Measurements from ENCODE around the gene CLMP. TPM values are rescaled to one million over a fixed set of nuclear protein-coding genes. Genes with fewer than 3 reads are reported as not detected.

The CLMP gene
- total and polyA plus RNA-seq, 2 experiments from 2014 or later = 2.1 to 8.4 TPM

DNA sequence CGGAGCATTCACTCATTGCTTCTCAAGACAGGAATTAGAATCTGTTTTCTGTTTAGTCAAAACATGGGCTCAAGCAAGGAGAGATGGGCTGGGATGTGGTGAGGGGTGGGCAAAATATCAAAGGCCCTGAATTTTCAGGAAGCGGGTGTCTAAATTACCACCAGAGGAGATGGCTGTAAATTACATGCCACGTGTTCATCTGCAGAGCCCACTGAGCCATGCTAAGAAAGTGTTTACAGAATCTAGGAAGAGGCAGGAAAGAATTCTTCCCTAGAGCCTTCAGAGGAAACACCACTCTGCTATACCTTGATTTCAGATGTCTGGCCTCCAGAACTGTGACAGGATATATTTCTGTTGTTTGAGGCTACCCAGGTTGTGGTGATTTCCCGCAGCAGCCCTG lies 46.1 kb downstream of the CLMP start:
- Histone ChIP-seq H3K27me3 (no peaks in the 10 kb centered on the region), H3K4me3 (no peak overlapping the region), H3K36me3 (no peaks in the 10 kb centered on the region), H3K9me3 (ENCODE audit: low read depth) (no peaks in the 10 kb centered on the region), H3K4me1 (ENCODE audit: low read depth) (peaks cover 16% of the 10 kb centered on the region), H3K27ac (no peak overlapping the region)
- TF ChIP-seq, protein P1, sequence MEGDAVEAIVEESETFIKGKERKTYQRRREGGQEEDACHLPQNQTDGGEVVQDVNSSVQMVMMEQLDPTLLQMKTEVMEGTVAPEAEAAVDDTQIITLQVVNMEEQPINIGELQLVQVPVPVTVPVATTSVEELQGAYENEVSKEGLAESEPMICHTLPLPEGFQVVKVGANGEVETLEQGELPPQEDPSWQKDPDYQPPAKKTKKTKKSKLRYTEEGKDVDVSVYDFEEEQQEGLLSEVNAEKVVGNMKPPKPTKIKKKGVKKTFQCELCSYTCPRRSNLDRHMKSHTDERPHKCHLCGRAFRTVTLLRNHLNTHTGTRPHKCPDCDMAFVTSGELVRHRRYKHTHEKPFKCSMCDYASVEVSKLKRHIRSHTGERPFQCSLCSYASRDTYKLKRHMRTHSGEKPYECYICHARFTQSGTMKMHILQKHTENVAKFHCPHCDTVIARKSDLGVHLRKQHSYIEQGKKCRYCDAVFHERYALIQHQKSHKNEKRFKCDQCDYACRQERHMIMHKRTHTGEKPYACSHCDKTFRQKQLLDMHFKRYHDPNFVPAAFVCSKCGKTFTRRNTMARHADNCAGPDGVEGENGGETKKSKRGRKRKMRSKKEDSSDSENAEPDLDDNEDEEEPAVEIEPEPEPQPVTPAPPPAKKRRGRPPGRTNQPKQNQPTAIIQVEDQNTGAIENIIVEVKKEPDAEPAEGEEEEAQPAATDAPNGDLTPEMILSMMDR (IDR thresholded peaks at IDR 0.05; ENCODE audit: low read depth, low read length) = no peak
- no peak for DNase-seq (ENCODE audit: low read depth in 1 of 2, low spot score in 1 of 2)

DNA sequence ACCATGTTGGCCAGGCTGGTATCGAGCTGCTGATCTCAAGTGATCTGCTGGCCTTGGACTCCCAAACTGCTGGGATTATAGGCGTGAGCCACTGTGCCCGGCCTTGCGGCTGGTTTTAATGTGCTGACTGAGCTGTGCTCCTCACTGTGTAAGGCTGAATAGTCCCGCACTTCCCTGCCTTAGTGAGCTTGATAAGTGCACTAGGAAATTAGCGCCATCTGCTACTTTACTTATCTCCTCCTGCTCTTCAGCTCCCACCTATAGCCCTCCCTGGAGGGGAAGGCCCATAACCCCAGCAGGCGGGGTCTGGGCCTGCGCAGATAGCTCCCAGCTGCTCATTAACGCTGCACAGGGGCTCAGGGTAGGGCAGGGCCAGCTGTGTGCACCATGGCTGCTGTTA lies 49.4 kb downstream of the CLMP start:
- Histone ChIP-seq H3K36me3 (no peaks in the 10 kb centered on the region), H3K27me3 (no peaks in the 10 kb centered on the region), H3K9me3 (ENCODE audit: low read depth) (no peaks in the 10 kb centered on the region), H3K4me3 (no peak overlapping the region), H3K27ac (peak overlapping the region; percentile 16), H3K4me1 (ENCODE audit: low read depth) (peaks cover 7% of the 10 kb centered on the region)
- TF ChIP-seq, protein P1 (IDR thresholded peaks at IDR 0.05; ENCODE audit: low read depth, low read length) = no peak
- DNase-seq (ENCODE audit: low read depth in 1 of 2, low spot score in 1 of 2) = peak in 1 of 2 donors; percentile 53

GRCh38 chr11:123145220-123145619 lies 49.8 kb downstream of the CLMP start:
- Histone ChIP-seq H3K4me1 (ENCODE audit: low read depth) (peaks cover 7% of the 10 kb centered on the region), H3K27me3 (no peaks in the 10 kb centered on the region), H3K9me3 (ENCODE audit: low read depth) (no peaks in the 10 kb centered on the region), H3K36me3 (no peaks in the 10 kb centered on the region), H3K27ac (peak overlapping the region; percentile 16), H3K4me3 (no peak overlapping the region)
- DNase-seq (ENCODE audit: low read depth in 1 of 2, low spot score in 1 of 2) = peak in 1 of 2 donors; percentile 91
- TF ChIP-seq, protein P1 (IDR thresholded peaks at IDR 0.05; ENCODE audit: low read depth, low read length) = no peak

DNA sequence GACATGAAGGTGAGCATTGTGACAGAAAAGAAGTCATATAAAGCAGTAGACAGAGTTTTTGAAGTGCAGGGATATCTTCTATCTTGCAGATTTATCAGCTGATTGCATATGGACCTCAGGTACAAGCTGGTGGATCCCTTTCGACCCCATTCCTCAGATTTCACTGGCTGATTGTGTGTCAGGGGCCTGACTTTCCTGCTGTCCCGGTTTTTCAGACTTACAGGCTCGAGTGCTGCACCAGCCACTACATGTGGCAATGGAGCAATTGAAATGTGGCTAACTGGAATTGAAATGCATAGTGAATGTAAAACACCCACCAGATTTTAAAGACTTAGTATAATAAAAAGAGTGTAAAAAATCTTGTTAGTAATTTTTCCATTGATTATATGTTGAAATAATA lies 50.3 kb downstream of the CLMP start:
- DNase-seq (ENCODE audit: low read depth in 1 of 2, low spot score in 1 of 2) = no peak
- Histone ChIP-seq H3K4me3 (no peak overlapping the region), H3K27ac (no peak overlapping the region), H3K36me3 (no peaks in the 10 kb centered on the region), H3K4me1 (ENCODE audit: low read depth) (peaks cover 7% of the 10 kb centered on the region), H3K9me3 (ENCODE audit: low read depth) (no peaks in the 10 kb centered on the region), H3K27me3 (no peaks in the 10 kb centered on the region)
- TF ChIP-seq, protein P1 (IDR thresholded peaks at IDR 0.05; ENCODE audit: low read depth, low read length) = no peak

DNA sequence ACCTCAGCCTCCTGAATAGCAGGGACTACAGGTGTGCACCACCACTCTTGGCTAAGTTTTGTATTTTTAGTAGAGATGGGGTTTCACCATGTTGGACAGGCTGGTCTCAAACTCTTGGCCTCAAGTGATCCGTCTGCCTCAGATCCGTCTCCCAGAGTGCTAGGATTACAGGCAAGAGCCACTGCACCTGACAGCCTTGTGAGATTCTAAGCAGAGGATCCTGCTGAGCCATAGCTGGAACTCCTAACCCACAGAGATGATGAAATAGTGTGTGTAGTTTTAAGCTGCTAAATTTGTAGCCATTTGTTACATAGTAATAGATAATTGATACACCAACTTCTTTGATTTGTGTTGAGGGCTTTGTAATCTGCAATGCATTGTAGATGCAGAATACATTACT lies 51.1 kb downstream of the CLMP start:
- no peaks in the 10 kb centered on the region for H3K9me3 ChIP-seq (ENCODE audit: low read depth)
- H3K36me3 ChIP-seq = no peaks in the 10 kb centered on the region
- no peak overlapping the region for H3K27ac ChIP-seq
- H3K4me3 ChIP-seq = no peak overlapping the region
- TF ChIP-seq, protein P1 (IDR thresholded peaks at IDR 0.05; ENCODE audit: low read depth, low read length) = no peak
- no peak for DNase-seq (ENCODE audit: low read depth in 1 of 2, low spot score in 1 of 2)
- no peaks in the 10 kb centered on the region for H3K27me3 ChIP-seq
- peaks cover 9% of the 10 kb centered on the region for H3K4me1 ChIP-seq (ENCODE audit: low read depth)

DNA sequence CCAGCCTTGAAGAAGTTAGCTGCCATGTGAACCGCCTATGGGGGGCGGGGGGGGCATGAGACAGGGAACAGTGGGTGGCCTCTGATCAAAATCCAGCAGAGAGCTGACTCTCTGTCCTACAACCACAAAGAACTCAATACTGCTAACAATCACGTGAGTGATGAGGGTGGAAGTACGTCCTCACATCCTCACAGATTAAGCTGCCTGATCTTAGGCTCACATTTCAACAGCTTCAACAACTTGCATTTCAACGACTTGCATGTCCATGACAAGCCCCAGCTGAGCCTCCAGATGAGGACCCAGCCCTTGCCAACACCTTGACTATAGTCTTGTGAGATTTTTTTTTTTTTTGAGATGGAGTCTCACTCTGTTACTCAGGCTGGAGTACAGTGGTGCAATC lies 51.6 kb downstream of the CLMP start:
- peak in 1 of 2 donors; percentile 57 for DNase-seq (ENCODE audit: low read depth in 1 of 2, low spot score in 1 of 2)
- no peaks in the 10 kb centered on the region for H3K27me3 ChIP-seq
- no peaks in the 10 kb centered on the region for H3K36me3 ChIP-seq
- TF ChIP-seq, protein P1 (IDR thresholded peaks at IDR 0.05; ENCODE audit: low read depth, low read length) = no peak
- H3K4me1 ChIP-seq (ENCODE audit: low read depth) = peaks cover 10% of the 10 kb centered on the region
- no peak overlapping the region for H3K27ac ChIP-seq
- no peaks in the 10 kb centered on the region for H3K9me3 ChIP-seq (ENCODE audit: low read depth)
- no peak overlapping the region for H3K4me3 ChIP-seq

All from cardiac muscle cell (in vitro differentiated cells and primary cell).